Sigmoid colon (tissue), 4 donors: Measurements from ENCODE around the gene TRAF3.

Experiments
- CTCF ChIP-seq, 4 experiments: fragments of 450-650 bp in 3 of 4; fragments of 200-600 bp in 1 of 4; IDR thresholded peaks; one replicate each; pipeline ENCODE4 v1.5.1; 2016 to 2019; ENCODE audit warnings: antibody characterized with exemption in 4 of 4, mild to moderate bottlenecking in 3 of 4, moderate library complexity in 2 of 4
- POLR2AphosphoS5 ChIP-seq, 4 donors: sonication (generic); formaldehyde crosslinking; IDR thresholded peaks; one replicate each; pipeline ENCODE4 v1.6.1; 2017; ENCODE audit warnings: antibody characterized with exemption in 4 of 4

- TF ChIP-seq CTCF (IDR thresholded peaks at IDR 0.05) (no peak), POLR2AphosphoS5 (IDR thresholded peaks at IDR 0.05) (no peak)
Measured at GRCh38 chr14:102757646-102758045, 19.6 kb upstream of the TRAF3 start.
